HL-60 (cell line): ENCODE data around the gene ARHGAP26.

ENCODE experiments used
- DNase-seq, 2 experiments: peaks; one replicate each; pipeline ENCODE4 v3.0.0-alpha.2; 2010 to 2020; ENCODE audit warnings: low read depth in 1 of 2, low spot score in 1 of 2
- H3K27ac ChIP-seq: fragments of 250-450 bp; sonication (Bioruptor Pico); replicated peaks from 2 replicates; pipeline ENCODE4 v1.5.1; 2020; ENCODE audit warnings: mild to moderate bottlenecking, moderate library complexity
- H3K27me3 ChIP-seq: fragments of 250-450 bp; sonication (Bioruptor Pico); 2 replicates; pipeline ENCODE4 v1.5.1; 2021; ENCODE audit warnings: mild to moderate bottlenecking, moderate library complexity; ENCODE audit not compliant: insufficient read depth, poor library complexity, severe bottlenecking
- H3K4me3 ChIP-seq: replicated peaks from 2 replicates; pipeline ENCODE4 v1.5.1; 2011; ENCODE audit warnings: mild to moderate bottlenecking, control low read depth, low read length; ENCODE audit not compliant: insufficient read depth
- CTCF ChIP-seq: IDR thresholded peaks from one replicate; pipeline ENCODE4 v1.5.1; 2011; ENCODE audit warnings: low read length, control low read depth, inconsistent platforms; ENCODE audit not compliant: insufficient read depth
- GABPA ChIP-seq: IDR thresholded peaks from 2 replicates; pipeline ENCODE4 v1.6.1; 2012; ENCODE audit warnings: low read depth
- POLR2AphosphoS5 ChIP-seq: IDR thresholded peaks from 2 replicates; pipeline ENCODE4 v1.6.1; 2012; ENCODE audit warnings: low read depth
- SPI1 ChIP-seq: IDR thresholded peaks from 2 replicates; pipeline ENCODE4 v1.6.1; 2012; ENCODE audit warnings: low read depth, mild to moderate bottlenecking, borderline replicate concordance
- TF ChIP-seq, protein P1 (sequence below): IDR thresholded peaks from 2 replicates; pipeline ENCODE4 v1.6.1; 2012; ENCODE audit warnings: low read depth; ENCODE audit not compliant: insufficient replicate concordance

The ARHGAP26 gene

DNA sequence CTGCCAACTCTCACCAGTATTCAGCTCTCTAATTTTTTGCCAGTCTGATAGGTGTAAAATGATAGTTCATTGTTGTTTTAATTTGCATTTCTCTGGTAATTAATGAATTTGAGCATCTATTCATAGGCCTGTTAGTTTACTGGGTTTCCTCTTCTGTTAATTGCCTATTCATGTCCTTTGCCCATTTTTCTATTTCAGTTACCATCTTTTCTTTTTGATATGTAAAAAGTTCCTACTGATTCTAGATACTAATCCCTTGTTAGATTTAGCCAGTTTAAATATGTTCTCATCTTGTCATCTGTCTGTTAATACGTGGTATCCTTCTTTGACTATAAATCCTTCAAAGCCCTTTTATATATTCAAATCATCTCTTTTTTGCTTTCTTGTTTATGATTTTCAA lies 247.8 kb downstream of the ARHGAP26 start:
- no peak for DNase-seq
- H3K4me3 ChIP-seq, result no peak overlapping the region
- TF ChIP-seq CTCF (no peak), GABPA (no peak), SPI1 (no peak), POLR2AphosphoS5 (no peak)
- TF ChIP-seq, protein P1, sequence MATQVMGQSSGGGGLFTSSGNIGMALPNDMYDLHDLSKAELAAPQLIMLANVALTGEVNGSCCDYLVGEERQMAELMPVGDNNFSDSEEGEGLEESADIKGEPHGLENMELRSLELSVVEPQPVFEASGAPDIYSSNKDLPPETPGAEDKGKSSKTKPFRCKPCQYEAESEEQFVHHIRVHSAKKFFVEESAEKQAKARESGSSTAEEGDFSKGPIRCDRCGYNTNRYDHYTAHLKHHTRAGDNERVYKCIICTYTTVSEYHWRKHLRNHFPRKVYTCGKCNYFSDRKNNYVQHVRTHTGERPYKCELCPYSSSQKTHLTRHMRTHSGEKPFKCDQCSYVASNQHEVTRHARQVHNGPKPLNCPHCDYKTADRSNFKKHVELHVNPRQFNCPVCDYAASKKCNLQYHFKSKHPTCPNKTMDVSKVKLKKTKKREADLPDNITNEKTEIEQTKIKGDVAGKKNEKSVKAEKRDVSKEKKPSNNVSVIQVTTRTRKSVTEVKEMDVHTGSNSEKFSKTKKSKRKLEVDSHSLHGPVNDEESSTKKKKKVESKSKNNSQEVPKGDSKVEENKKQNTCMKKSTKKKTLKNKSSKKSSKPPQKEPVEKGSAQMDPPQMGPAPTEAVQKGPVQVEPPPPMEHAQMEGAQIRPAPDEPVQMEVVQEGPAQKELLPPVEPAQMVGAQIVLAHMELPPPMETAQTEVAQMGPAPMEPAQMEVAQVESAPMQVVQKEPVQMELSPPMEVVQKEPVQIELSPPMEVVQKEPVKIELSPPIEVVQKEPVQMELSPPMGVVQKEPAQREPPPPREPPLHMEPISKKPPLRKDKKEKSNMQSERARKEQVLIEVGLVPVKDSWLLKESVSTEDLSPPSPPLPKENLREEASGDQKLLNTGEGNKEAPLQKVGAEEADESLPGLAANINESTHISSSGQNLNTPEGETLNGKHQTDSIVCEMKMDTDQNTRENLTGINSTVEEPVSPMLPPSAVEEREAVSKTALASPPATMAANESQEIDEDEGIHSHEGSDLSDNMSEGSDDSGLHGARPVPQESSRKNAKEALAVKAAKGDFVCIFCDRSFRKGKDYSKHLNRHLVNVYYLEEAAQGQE, result no peak
- no peak overlapping the region for H3K27ac ChIP-seq
- H3K27me3 ChIP-seq, result no peaks in the 10 kb centered on the region

GRCh38 chr5:143019157-143019556 lies 249.0 kb downstream of the ARHGAP26 start:
- no peak overlapping the region for H3K27ac ChIP-seq
- no peaks in the 10 kb centered on the region for H3K27me3 ChIP-seq
- no peak for DNase-seq
- peak; percentile 67 for TF ChIP-seq SPI1
- TF ChIP-seq POLR2AphosphoS5, result no peak
- no peak for TF ChIP-seq GABPA
- no peak for TF ChIP-seq CTCF
- TF ChIP-seq, protein P1, result no peak
- no peak overlapping the region for H3K4me3 ChIP-seq

GRCh38 chr5:143019614-143020515 lies 249.7 kb downstream of the ARHGAP26 start:
- TF ChIP-seq, protein P1, result no peak
- TF ChIP-seq GABPA (no peak), SPI1 (no peak), POLR2AphosphoS5 (no peak), CTCF (no peak)
- no peak for DNase-seq
- no peak overlapping the region for H3K4me3 ChIP-seq
- H3K27me3 ChIP-seq, result no peaks in the 10 kb centered on the region
- no peak overlapping the region for H3K27ac ChIP-seq
